ENCODE data around the gene CAMTA1.

DNA sequence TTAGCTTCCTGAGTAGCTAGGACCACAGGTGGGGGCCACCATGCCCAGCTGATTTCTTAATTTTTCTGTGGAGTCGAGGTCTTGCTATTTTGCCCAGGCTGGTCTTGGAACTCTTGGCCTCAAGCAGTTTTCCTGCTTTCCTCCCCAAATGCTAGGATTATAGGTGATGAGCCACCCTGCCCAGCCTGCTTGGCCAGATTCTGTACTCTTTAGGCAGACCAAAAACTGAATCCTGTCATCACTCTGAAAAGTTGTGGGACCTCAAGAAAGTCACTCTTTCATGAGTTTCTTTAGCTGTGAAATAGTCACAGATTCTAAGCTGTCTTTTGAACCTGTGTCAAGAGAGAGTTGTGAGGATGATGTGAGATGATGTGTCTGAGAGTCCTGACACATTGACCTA is 105.4 kb downstream of the CAMTA1 start:
- TF ChIP-seq TCF4 (CRISPR knock-in tag; IDR thresholded peaks at IDR 0.05; ENCODE audit: borderline replicate concordance) = no peak
- TF ChIP-seq, protein P1, sequence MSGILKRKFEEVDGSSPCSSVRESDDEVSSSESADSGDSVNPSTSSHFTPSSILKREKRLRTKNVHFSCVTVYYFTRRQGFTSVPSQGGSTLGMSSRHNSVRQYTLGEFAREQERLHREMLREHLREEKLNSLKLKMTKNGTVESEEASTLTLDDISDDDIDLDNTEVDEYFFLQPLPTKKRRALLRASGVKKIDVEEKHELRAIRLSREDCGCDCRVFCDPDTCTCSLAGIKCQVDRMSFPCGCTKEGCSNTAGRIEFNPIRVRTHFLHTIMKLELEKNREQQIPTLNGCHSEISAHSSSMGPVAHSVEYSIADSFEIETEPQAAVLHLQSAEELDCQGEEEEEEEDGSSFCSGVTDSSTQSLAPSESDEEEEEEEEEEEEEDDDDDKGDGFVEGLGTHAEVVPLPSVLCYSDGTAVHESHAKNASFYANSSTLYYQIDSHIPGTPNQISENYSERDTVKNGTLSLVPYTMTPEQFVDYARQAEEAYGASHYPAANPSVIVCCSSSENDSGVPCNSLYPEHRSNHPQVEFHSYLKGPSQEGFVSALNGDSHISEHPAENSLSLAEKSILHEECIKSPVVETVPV (CRISPR knock-in tag; IDR thresholded peaks at IDR 0.05) = no peak
